PC-3 (cell line): ENCODE results near the gene SRGAP2C.
"Not testable (repeated sequence)": the region's sequence is repeated elsewhere in the genome, so short reads cannot be mapped to it uniquely, and the experiment has no call there.

Source experiments
- EZH2 ChIP-seq: fragments of 300-600 bp; sonication (generic); IDR thresholded peaks from one replicate; pipeline ENCODE4 v1.6.1; 2017; ENCODE audit warnings: antibody characterized with exemption, mild to moderate bottlenecking, low read length; ENCODE audit not compliant: unreplicated experiment
- TF ChIP-seq, protein P1 (sequence below): fragments of 300-600 bp; sonication (generic); conservative IDR thresholded peaks from 2 replicates; pipeline ENCODE4 v1.5.1; 2017; ENCODE audit warnings: antibody characterized with exemption, low read depth, mild to moderate bottlenecking, low read length

DNA sequence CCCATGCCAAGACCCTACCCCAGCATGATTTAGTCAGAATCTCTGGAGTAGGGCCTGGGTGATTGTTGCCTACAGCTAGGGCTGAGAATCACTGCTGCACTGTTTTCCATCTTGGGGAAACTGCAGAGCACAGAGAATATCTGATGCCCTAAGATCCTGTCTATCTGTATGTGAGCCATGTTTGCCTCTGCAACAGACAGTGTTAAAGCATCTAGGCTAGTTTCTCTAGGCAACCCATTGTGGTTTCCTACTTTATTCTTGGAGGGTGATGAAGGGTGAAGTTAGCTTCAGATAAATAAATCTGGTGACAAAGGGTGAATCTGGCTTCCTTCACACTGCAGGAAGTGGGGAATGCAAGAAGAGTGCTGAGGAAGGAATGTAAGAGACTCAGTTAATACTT lies 147.4 kb downstream of the SRGAP2C start:
- TF ChIP-seq, protein P1, sequence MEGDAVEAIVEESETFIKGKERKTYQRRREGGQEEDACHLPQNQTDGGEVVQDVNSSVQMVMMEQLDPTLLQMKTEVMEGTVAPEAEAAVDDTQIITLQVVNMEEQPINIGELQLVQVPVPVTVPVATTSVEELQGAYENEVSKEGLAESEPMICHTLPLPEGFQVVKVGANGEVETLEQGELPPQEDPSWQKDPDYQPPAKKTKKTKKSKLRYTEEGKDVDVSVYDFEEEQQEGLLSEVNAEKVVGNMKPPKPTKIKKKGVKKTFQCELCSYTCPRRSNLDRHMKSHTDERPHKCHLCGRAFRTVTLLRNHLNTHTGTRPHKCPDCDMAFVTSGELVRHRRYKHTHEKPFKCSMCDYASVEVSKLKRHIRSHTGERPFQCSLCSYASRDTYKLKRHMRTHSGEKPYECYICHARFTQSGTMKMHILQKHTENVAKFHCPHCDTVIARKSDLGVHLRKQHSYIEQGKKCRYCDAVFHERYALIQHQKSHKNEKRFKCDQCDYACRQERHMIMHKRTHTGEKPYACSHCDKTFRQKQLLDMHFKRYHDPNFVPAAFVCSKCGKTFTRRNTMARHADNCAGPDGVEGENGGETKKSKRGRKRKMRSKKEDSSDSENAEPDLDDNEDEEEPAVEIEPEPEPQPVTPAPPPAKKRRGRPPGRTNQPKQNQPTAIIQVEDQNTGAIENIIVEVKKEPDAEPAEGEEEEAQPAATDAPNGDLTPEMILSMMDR = not testable (repeated sequence)
- not testable (repeated sequence) for TF ChIP-seq EZH2
